IPS-11a (cell line): ENCODE data around the gene ACTG1.
A peak's percentile ranks its signal among the peaks of the same experiment; 100 is the strongest.

Source experiments
- H3K4me3 ChIP-seq: one replicate; pipeline ENCODE4 v1.5.1; 2013; ENCODE audit warnings: low read depth, low read length, control low read depth

The ACTG1 gene

GRCh38 chr17:81483085-81483861, 29.3 kb downstream of the ACTG1 start:
- H3K4me3 ChIP-seq = peak overlapping the region; percentile 37

- H3K4me3 ChIP-seq = no peak overlapping the region
Measured at GRCh38 chr17:81482673-81483072, 29.9 kb downstream of the ACTG1 start.

GRCh38 chr17:81481815-81482505, 30.6 kb downstream of the ACTG1 start:
- no peak overlapping the region for H3K4me3 ChIP-seq

GRCh38 chr17:81481073-81481799, 31.4 kb downstream of the ACTG1 start:
- H3K4me3 ChIP-seq = no peak overlapping the region

GRCh38 chr17:81480140-81481072, 32.2 kb downstream of the ACTG1 start:
- H3K4me3 ChIP-seq = no peak overlapping the region

DNA sequence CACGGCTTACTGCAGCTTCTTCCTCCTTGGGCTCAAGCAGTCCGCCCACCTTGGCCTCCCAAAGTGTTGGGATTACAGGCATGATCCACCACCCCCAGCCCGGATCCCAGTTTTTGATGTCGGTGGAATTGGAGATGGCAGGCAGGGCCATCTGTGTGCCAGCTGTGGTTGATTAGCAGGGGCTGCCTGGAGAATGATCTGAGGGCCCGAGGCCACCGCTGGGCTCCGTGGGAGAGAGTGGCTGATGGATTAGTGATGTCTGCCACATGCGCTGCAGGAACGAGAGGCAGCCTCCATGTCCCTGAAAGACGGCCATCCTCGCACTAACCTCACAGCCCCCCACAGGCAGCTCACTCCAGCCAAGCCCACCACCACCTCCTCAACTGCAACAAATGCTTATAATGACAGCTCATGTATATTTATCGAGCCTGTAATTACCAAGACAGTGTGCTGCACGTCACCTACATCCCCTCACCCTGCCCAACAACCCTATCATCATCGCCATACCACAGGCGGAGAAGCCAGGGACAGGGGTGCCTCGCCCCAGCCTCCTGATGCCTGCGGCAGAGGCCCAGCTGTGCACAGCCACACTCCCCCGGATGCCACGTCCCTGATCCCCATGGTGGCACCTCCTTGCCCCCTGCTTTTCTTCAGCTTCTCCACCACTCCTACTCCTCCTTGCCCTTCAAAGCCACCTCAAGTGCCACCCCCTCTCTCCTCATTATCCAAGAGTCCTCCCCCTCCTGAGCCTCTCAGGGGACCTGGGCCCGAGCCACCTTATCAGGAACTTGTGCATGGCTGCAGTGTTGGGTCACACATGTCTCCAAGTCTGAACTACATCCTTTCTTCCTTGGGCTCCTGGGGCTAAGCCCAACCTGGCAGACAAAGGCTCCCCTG, 33.2 kb downstream of the ACTG1 start:
- no peak overlapping the region for H3K4me3 ChIP-seq

DNA sequence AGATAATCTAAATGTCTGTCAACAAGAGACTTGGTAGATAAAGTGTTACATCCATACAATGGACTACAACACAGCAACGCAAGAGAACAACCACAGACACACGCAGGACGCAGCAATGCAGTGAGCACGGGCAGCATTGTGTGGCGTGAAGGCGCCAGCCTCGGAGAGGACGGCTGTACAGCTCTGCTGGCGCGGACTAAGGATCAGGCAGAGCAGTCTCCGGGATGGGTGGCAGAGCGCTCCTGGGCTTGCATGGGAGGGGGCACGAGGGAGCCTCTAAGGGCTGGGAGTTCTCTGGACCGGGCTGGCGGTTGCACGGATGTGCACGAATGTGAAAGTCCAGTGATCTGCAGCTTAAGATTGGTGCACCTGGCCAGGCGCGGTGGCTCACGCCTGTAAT, 34.5 kb downstream of the ACTG1 start:
- no peak overlapping the region for H3K4me3 ChIP-seq

DNA sequence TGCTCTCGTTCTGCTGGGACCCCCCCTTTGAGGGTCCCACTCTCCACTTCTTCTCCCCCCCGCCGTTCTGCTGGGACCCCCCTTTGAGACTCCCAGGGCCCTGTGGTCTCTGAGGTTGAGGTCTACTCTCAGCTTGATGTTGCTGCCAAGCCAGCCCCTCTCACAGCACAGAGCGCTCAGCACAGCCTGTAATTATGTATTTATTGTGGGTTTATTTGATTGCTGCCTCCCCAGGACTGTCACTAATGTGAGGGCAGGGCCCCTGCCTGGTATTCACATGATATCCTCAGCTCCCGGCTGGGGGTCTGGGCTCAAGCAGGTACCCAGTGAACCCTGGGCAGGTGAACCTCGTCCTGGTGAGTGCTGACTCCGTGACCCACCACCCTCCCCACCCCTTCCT, 35.4 kb downstream of the ACTG1 start:
- H3K4me3 ChIP-seq = no peak overlapping the region

DNA sequence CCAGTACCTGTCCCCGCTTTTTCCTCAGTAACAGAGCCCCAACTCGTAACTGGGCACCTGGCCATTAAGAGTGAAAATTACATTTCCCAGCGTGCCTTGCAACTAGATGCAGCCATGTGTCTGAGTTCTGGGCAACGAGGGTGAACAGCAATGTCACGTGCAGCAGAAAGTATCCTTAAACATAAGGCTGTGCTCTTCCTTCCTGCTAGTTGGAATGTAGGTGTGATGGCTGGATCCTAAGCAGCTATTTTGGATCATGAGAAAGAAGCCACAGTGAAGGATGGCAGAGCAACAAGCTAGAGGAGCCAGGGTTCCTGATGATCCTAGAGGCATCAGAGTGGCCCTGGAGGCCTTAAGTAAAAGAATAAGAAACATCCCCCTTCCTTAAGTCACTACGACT, 36.0 kb downstream of the ACTG1 start:
- no peak overlapping the region for H3K4me3 ChIP-seq

GRCh38 chr17:81476097-81476496, 36.5 kb downstream of the ACTG1 start:
- H3K4me3 ChIP-seq = no peak overlapping the region

GRCh38 chr17:81474958-81475357, 37.6 kb downstream of the ACTG1 start:
- no peak overlapping the region for H3K4me3 ChIP-seq

GRCh38 chr17:81473019-81473418, 39.6 kb downstream of the ACTG1 start:
- no peak overlapping the region for H3K4me3 ChIP-seq

DNA sequence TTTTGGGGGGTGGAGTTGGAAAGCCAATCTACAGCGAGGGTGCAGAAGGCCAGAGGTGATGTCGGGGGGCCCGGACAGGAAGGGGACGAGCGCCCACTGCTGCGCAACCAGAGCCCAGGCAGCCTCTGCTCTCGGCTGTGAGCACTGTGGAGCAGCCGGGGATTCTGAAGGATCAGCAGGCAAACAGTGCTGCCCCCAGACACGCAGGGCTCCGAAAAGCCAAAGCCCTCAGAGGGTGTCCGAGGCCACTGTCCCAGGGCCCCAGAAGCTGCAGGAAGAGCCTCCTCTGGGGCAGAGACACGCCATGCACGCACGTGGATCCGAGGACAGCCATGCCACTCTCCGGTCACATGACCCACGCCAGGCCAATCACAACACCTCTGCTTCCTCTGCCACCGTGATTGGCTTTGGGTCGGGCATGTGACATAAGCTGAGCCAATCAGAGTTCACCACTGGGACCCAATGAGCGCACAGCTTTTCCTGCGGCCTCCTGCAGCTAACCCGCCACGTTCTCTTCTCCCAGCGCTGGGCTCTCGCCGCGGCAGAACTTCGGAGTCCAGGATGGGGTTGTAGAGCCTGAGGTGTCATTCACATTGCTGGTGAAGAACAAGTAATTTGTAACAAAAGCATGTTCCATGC, 40.7 kb downstream of the ACTG1 start:
- no peak overlapping the region for H3K4me3 ChIP-seq

DNA sequence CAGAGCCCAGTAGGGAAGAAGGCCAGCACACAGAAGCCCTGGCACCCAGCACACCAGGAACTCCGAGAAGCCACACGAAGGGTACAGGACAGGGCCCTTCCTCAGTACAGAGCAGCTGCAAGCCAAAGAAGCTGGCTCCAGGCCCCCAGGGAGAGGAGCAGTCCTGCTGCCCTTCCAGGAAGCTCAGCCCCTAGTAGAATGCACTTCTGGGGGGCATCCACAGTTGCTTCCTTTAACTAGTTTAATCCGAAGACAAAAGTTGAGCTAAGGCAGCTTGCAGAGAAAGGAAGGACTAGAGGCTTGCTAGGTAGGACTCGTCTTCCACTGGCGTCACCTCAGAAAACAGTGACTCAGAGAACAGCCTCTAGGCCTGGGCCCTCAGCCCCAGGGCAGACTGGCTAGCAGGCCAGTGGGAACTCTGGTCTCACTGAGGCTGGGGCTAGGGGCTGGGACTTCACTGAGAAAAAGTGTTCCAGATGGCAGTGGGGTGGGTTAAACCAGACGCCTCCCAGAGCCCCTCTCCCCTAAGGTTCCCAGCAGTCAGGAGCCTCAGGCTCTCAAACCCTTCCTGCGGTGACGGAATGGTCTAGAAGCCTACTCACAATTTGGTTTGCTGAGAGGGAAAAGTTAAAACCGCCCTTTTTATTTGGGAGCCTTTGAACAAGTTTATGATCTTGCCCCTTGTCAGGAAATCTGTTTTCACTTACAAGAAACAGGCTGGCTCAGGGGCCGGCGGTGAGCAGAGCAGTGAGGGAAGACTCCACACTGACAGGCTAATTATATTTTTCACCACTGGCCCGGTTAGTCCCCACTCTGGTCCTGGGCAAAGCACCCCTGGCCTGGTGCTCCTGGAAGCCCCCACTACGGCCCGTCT, 41.4 kb downstream of the ACTG1 start:
- H3K4me3 ChIP-seq = no peak overlapping the region

DNA sequence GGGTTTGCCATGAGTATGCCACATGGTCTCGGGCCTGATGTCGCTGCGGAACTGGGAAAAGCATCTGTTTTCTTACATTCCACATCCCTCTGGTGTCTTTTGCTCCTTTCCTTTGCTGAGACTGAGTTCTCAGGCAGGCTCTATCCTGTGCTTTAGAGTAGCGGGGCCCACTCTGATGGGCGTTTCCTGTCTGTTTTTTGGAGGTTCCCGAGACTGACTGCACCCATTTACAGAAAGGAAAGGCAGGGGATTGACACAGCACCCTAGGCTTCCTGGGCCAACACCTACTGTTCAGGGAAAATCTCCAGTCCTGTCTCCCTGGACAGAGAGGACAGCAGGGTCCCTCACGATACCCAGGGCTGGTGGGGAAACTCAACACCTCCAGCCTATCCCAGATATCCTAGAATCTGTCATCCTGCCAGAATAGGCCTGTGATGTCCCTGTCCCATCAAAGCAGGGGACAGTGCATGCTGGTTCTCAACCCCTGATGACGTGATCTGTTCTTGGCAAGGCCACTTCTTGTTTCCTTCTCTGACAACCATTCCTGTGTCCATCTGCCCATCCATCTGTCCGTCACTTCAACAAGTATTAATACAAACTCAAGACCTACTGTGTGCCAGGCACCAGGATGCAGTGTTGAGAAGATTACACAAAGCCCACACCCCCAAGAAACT, 42.2 kb downstream of the ACTG1 start:
- no peak overlapping the region for H3K4me3 ChIP-seq

GRCh38 chr17:81469266-81469665, 43.3 kb downstream of the ACTG1 start:
- no peak overlapping the region for H3K4me3 ChIP-seq

DNA sequence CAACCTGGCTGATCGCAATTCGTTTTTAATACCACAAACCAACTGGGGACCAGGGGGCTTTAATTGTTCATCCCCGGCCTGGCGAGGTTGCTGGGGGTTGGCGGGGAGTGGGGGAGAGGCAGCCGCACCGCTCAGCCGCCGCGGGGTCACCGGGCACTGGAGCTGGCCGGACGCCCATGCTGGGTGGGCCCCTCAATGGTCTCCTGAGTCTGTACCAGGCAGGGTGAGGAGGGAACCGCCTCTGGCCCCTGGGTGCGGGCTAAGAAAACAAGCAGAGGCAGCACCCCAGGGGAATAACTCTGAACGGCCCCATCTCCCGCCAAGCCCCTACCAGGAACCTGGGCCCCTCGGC, 43.9 kb downstream of the ACTG1 start:
- H3K4me3 ChIP-seq = no peak overlapping the region
